Trophoblast cell (in vitro differentiated cells and primary cell): Measurements from ENCODE around the gene PLA2G4C.

Experiments
- DNase-seq, 2 donors: peaks; one replicate each; pipeline ENCODE4 v3.0.0-alpha.2; 2016
- H2AFZ ChIP-seq: 2 replicates; pipeline ENCODE4 v1.6.1; 2013; ENCODE audit warnings: low read length, moderate library complexity, mild to moderate bottlenecking; ENCODE audit not compliant: insufficient read depth, poor library complexity
- H2AK5ac ChIP-seq: 2 replicates; pipeline ENCODE4 v1.6.1; 2013; ENCODE audit warnings: mild to moderate bottlenecking, low read length
- H2BK120ac ChIP-seq: 2 replicates; pipeline ENCODE4 v1.6.1; 2013; ENCODE audit warnings: low read length, mild to moderate bottlenecking, moderate library complexity; ENCODE audit not compliant: insufficient read depth, poor library complexity
- H2BK12ac ChIP-seq: 2 replicates; pipeline ENCODE4 v1.6.1; 2013; ENCODE audit warnings: mild to moderate bottlenecking, low read length, moderate library complexity
- H2BK5ac ChIP-seq: 2 replicates; pipeline ENCODE4 v1.6.1; 2013; ENCODE audit warnings: low read length, low read depth, moderate library complexity, mild to moderate bottlenecking; ENCODE audit not compliant: poor library complexity
- H3K14ac ChIP-seq: 2 replicates; pipeline ENCODE4 v1.6.1; 2013; ENCODE audit warnings: mild to moderate bottlenecking, low read length
- H3K18ac ChIP-seq: 2 replicates; pipeline ENCODE4 v1.6.1; 2013; ENCODE audit warnings: mild to moderate bottlenecking, low read length
- H3K23ac ChIP-seq: 2 replicates; pipeline ENCODE4 v1.6.1; 2013; ENCODE audit warnings: low read length
- H3K27ac ChIP-seq: 2 replicates; pipeline ENCODE4 v1.5.1; 2013; ENCODE audit warnings: low read depth, mild to moderate bottlenecking, inconsistent platforms, low read length, moderate library complexity
- H3K27me3 ChIP-seq: 2 replicates; pipeline ENCODE4 v1.6.1; 2013; ENCODE audit warnings: inconsistent platforms, mild to moderate bottlenecking, low read length, moderate library complexity; ENCODE audit not compliant: insufficient read depth
- H3K36me3 ChIP-seq, 2 experiments: 1 replicate in 1 of 2; 2 replicates in 1 of 2; pipeline ENCODE4 v1.6.1; 2013; ENCODE audit warnings: low read length in 2 of 2, mild to moderate bottlenecking in 2 of 2, moderate library complexity in 1 of 2; ENCODE audit not compliant: insufficient read depth in 2 of 2, control insufficient read depth in 1 of 2
- H3K4ac ChIP-seq: 2 replicates; pipeline ENCODE4 v1.6.1; 2013; ENCODE audit warnings: low read depth, mild to moderate bottlenecking, low read length, moderate library complexity
- H3K4me1 ChIP-seq, 2 experiments: 1 replicate in 1 of 2; 2 replicates in 1 of 2; pipeline ENCODE4 v1.6.1; 2013; ENCODE audit warnings: low read length in 2 of 2, mild to moderate bottlenecking in 2 of 2, moderate library complexity in 1 of 2; ENCODE audit not compliant: insufficient read depth in 2 of 2, control insufficient read depth in 1 of 2
- H3K4me2 ChIP-seq: 2 replicates; pipeline ENCODE4 v1.6.1; 2013; ENCODE audit warnings: inconsistent platforms, mild to moderate bottlenecking, low read length, moderate library complexity
- H3K4me3 ChIP-seq: 2 replicates; pipeline ENCODE4 v1.5.1; 2013; ENCODE audit warnings: mild to moderate bottlenecking, low read depth, low read length, inconsistent platforms
- H3K79me1 ChIP-seq: one replicate; pipeline ENCODE4 v1.6.1; 2013; ENCODE audit warnings: low read length
- H3K79me2 ChIP-seq: 2 replicates; pipeline ENCODE4 v1.6.1; 2013; ENCODE audit warnings: low read length, mild to moderate bottlenecking; ENCODE audit not compliant: control insufficient read depth, insufficient read depth, poor library complexity
- H3K9ac ChIP-seq: 2 replicates; pipeline ENCODE4 v1.6.1; 2013; ENCODE audit warnings: mild to moderate bottlenecking, low read length
- H3K9me3 ChIP-seq: 2 replicates; pipeline ENCODE4 v1.6.1; 2013; ENCODE audit warnings: low read depth, mild to moderate bottlenecking, control low read depth, inconsistent platforms, low read length; ENCODE audit not compliant: insufficient read depth
- H4K12ac ChIP-seq: 2 replicates; pipeline ENCODE4 v1.6.1; 2013; ENCODE audit warnings: low read depth, mild to moderate bottlenecking, low read length, moderate library complexity
- H4K8ac ChIP-seq: 2 replicates; pipeline ENCODE4 v1.6.1; 2013; ENCODE audit warnings: low read depth, mild to moderate bottlenecking, low read length, moderate library complexity
- H4K91ac ChIP-seq: one replicate; pipeline ENCODE4 v1.6.1; 2013; ENCODE audit warnings: low read depth, mild to moderate bottlenecking, low read length, moderate library complexity
- WGBS: extraction: QIAGEN DNeasy Blood & Tissue Kit; methylation state at CpG from one replicate; pipeline ENCODE4 v1.1.7; 2013; ENCODE audit warnings: missing lambda C conversion rate; ENCODE audit not compliant: insufficient read length, insufficient coverage; ENCODE audit errors: extremely low coverage; 5-methylcytosine and 5-hydroxymethylcytosine counted together

PLA2G4C gene

DNA sequence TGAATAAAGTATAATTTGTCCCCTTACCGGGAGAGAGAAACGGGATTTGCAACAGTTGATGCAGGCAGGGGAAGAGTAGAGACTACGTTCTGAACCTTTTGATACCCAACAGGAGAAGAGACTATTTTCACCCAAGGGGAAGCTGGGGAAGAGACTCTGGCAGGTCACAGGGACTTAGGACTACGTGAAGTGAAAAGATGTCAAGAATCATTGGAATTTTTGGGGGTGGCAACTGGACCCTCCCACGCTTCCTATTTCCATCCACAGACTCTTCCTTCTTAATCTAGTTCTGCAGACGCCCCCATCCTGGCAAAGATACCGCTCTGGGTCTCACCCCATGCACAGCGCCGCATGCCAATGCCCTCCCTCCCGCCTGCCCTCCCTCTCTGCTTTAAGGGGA is 80.5 kb downstream of the PLA2G4C start:
- Histone ChIP-seq H3K23ac (no peak overlapping the region), H3K79me1 (no peaks in the 10 kb centered on the region), H3K27me3 (no peaks in the 10 kb centered on the region), H3K18ac (no peak overlapping the region), H3K4me1 (no peaks in the 10 kb centered on the region), H3K4ac (no peak overlapping the region), H3K36me3 (no peaks in the 10 kb centered on the region), H2BK12ac (no peak overlapping the region), H3K14ac (no peak overlapping the region), H4K12ac (no peak overlapping the region), H2BK5ac (no peak overlapping the region), H2AK5ac (no peak overlapping the region), H4K91ac (no peak overlapping the region), H4K8ac (no peak overlapping the region), H2BK120ac (no peak overlapping the region), H2AFZ (no peak overlapping the region), H3K27ac (no peak overlapping the region), H3K79me2 (no peaks in the 10 kb centered on the region), H3K9ac (no peak overlapping the region), H3K9me3 (no peaks in the 10 kb centered on the region), H3K4me3 (no peak overlapping the region), H3K4me2 (no peak overlapping the region)
- WGBS, result no CpG with 5 or more reads among the region's 10 CpGs
- DNase-seq, result no peak

DNA sequence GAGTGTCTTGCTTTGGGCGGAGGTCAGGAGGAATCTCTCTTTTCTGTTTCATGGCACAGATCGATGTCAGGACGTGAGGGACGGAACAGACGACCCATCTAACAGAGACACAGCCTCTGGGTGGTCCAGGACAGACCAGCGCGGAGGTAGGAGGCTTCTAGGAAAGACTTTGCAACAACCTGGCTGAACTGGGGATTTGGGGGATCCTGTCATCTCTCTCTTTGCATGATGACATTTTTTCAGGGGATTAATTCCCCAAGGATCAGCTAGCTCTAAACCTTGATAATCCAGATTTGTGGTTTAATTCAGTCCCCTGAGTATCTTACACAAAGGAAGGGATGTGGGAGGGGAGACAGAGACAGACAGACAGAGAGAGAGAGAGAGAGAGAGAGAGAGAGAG is 81.2 kb downstream of the PLA2G4C start:
- H3K27me3 ChIP-seq, result no peaks in the 10 kb centered on the region
- H3K79me1 ChIP-seq, result no peaks in the 10 kb centered on the region
- no peaks in the 10 kb centered on the region for H3K36me3 ChIP-seq
- no peaks in the 10 kb centered on the region for H3K9me3 ChIP-seq
- no peak overlapping the region for H3K23ac ChIP-seq
- H3K4me1 ChIP-seq, result no peaks in the 10 kb centered on the region
- no peak overlapping the region for H4K12ac ChIP-seq
- no peak overlapping the region for H3K14ac ChIP-seq
- no peak overlapping the region for H4K8ac ChIP-seq
- H3K4me3 ChIP-seq, result no peak overlapping the region
- WGBS, result no CpG with 5 or more reads among the region's 7 CpGs
- no peak overlapping the region for H2BK120ac ChIP-seq
- no peak overlapping the region for H2AK5ac ChIP-seq
- H3K4me2 ChIP-seq, result no peak overlapping the region
- H2AFZ ChIP-seq, result no peak overlapping the region
- no peak overlapping the region for H3K4ac ChIP-seq
- H4K91ac ChIP-seq, result no peak overlapping the region
- H3K9ac ChIP-seq, result no peak overlapping the region
- H2BK12ac ChIP-seq, result no peak overlapping the region
- no peak overlapping the region for H3K27ac ChIP-seq
- no peak for DNase-seq
- H3K18ac ChIP-seq, result no peak overlapping the region
- no peak overlapping the region for H2BK5ac ChIP-seq
- no peaks in the 10 kb centered on the region for H3K79me2 ChIP-seq

DNA sequence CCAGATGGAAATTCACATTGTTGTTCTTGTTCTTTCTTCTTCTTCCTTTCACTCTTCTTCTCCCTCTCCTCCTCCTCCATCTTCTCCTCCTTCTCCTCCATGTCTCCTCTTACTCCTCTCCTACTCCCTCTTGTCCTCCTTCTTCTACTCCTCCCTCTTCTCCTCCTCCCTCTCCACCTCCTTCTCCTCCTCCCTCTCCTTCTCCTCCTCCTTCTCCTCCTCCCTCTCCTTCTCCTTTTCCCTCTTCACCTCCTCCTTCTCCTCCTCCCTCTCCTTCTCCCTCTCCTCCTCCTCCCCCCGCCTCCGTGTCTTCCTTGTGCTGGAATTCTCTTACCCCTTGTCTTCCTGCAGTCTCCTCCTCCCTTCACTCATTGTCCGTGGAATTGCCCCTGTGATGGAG is 85.1 kb downstream of the PLA2G4C start:
- no peak overlapping the region for H3K27ac ChIP-seq
- H2AK5ac ChIP-seq, result no peak overlapping the region
- H4K91ac ChIP-seq, result no peak overlapping the region
- no peak overlapping the region for H3K14ac ChIP-seq
- H3K9me3 ChIP-seq, result no peaks in the 10 kb centered on the region
- no peak overlapping the region for H3K4me2 ChIP-seq
- H4K8ac ChIP-seq, result no peak overlapping the region
- no peak overlapping the region for H2AFZ ChIP-seq
- no peak overlapping the region for H3K4ac ChIP-seq
- 100% methylated on average over 2 of the region's 3 CpGs for WGBS
- H3K79me2 ChIP-seq, result no peaks in the 10 kb centered on the region
- no peaks in the 10 kb centered on the region for H3K4me1 ChIP-seq
- no peak overlapping the region for H3K23ac ChIP-seq
- H2BK12ac ChIP-seq, result no peak overlapping the region
- no peak overlapping the region for H3K18ac ChIP-seq
- no peak for DNase-seq
- H2BK5ac ChIP-seq, result no peak overlapping the region
- H4K12ac ChIP-seq, result no peak overlapping the region
- H3K9ac ChIP-seq, result no peak overlapping the region
- H3K36me3 ChIP-seq, result no peaks in the 10 kb centered on the region
- H3K27me3 ChIP-seq, result no peaks in the 10 kb centered on the region
- H3K79me1 ChIP-seq, result no peaks in the 10 kb centered on the region
- H2BK120ac ChIP-seq, result no peak overlapping the region
- H3K4me3 ChIP-seq, result no peak overlapping the region

- Histone ChIP-seq H3K9ac (no peak overlapping the region), H2BK12ac (no peak overlapping the region), H3K36me3 (no peaks in the 10 kb centered on the region), H4K91ac (no peak overlapping the region), H3K4ac (no peak overlapping the region), H3K4me3 (no peak overlapping the region), H3K79me2 (no peaks in the 10 kb centered on the region), H2AK5ac (no peak overlapping the region), H3K4me2 (no peak overlapping the region), H4K12ac (no peak overlapping the region), H2BK120ac (no peak overlapping the region), H3K27me3 (no peaks in the 10 kb centered on the region), H2AFZ (no peak overlapping the region), H3K14ac (no peak overlapping the region), H3K4me1 (no peaks in the 10 kb centered on the region), H4K8ac (no peak overlapping the region), H3K23ac (no peak overlapping the region), H3K27ac (no peak overlapping the region), H3K9me3 (no peaks in the 10 kb centered on the region), H3K79me1 (no peaks in the 10 kb centered on the region), H3K18ac (no peak overlapping the region), H2BK5ac (no peak overlapping the region)
- no peak for DNase-seq
- WGBS, result no CpG with 5 or more reads among the region's 3 CpGs
Observed at GRCh38 chr19:48023518-48023917, 87.1 kb downstream of the PLA2G4C start.
